OCI-LY3 (cell line): ENCODE data around the gene CHMP6.

Source experiments
- H2AFZ ChIP-seq: fragments of 200-600, 300-600 bp; shearing (Covaris generic); 2 replicates; pipeline ENCODE4 v1.6.0; 2014; ENCODE audit warnings: antibody characterized with exemption, low read depth, low read length
- H3K27ac ChIP-seq: fragments of 200-600, 300-600 bp; sonication (generic); 2 replicates; pipeline ENCODE4 v1.5.1; 2014; ENCODE audit warnings: mild to moderate bottlenecking, low read length, moderate library complexity, mixed read lengths
- H3K27me3 ChIP-seq: fragments of 200-600, 300-600 bp; sonication (generic); 2 replicates; pipeline ENCODE4 v1.6.1; 2014; ENCODE audit warnings: low read depth, low read length, mixed read lengths
- H3K36me3 ChIP-seq: fragments of 200-600, 300-600 bp; sonication (generic); replicated peaks from 2 replicates; pipeline ENCODE3; 2014; ENCODE audit warnings: low read depth, low read length, mixed read lengths
- H3K4me1 ChIP-seq: fragments of 300-600, 200-600 bp; sonication (generic); 2 replicates; pipeline ENCODE4 v1.6.1; 2014; ENCODE audit warnings: low read length, mixed read lengths
- H3K4me2 ChIP-seq: fragments of 200-600, 300-600 bp; sonication (generic); 2 replicates; pipeline ENCODE4 v1.6.1; 2014; ENCODE audit warnings: low read length, mixed read lengths
- H3K4me3 ChIP-seq: fragments of 300-600, 200-600 bp; sonication (generic); 2 replicates; pipeline ENCODE4 v1.5.1; 2014; ENCODE audit warnings: antibody characterized with exemption, mild to moderate bottlenecking, low read length, moderate library complexity
- H3K79me2 ChIP-seq: fragments of 300-600, 200-600 bp; shearing (Covaris generic); 2 replicates; pipeline ENCODE4 v1.6.1; 2014; ENCODE audit warnings: mild to moderate bottlenecking, low read length, mixed read lengths
- H3K9ac ChIP-seq: fragments of 300-600, 200-600 bp; shearing (Covaris generic); 2 replicates; pipeline ENCODE4 v1.6.0; 2014; ENCODE audit warnings: mild to moderate bottlenecking, low read length, moderate library complexity
- H3K9me3 ChIP-seq: fragments of 200-600, 300-600 bp; shearing (Covaris generic); 2 replicates; pipeline ENCODE4 v1.6.1; 2014; ENCODE audit warnings: low read length, mixed read lengths; ENCODE audit not compliant: insufficient read depth
- H4K20me1 ChIP-seq: fragments of 200-600, 300-600 bp; sonication (generic); 2 replicates; pipeline ENCODE4 v1.6.1; 2016; ENCODE audit warnings: low read length, mixed read lengths; ENCODE audit not compliant: insufficient read depth
- CTCF ChIP-seq: fragments of 200-600, 300-600 bp; sonication (generic); IDR thresholded peaks from 2 replicates; pipeline ENCODE4 v1.5.1; 2014; ENCODE audit warnings: antibody characterized with exemption, low read length, low read depth
- EZH2phosphoT487 ChIP-seq: fragments of 200-600 bp; shearing (Covaris generic); IDR thresholded peaks from 2 replicates; pipeline ENCODE4 v1.6.1; 2018; ENCODE audit warnings: antibody characterized with exemption, mixed run types, low read depth

Gene CHMP6

GRCh38 chr17:81039854-81040758 lies 48.5 kb downstream of the CHMP6 start:
- Histone ChIP-seq H2AFZ (no peak overlapping the region), H3K4me2 (no peak overlapping the region), H3K9me3 (no peaks in the 10 kb centered on the region), H3K27ac (no peak overlapping the region), H3K27me3 (no peaks in the 10 kb centered on the region), H4K20me1 (no peaks in the 10 kb centered on the region), H3K9ac (no peak overlapping the region), H3K36me3 (no peaks in the 10 kb centered on the region), H3K4me1 (no peaks in the 10 kb centered on the region), H3K79me2 (no peaks in the 10 kb centered on the region), H3K4me3 (no peak overlapping the region)
- TF ChIP-seq CTCF, result no peak
- TF ChIP-seq EZH2phosphoT487, result no peak

GRCh38 chr17:81040791-81041337 lies 49.2 kb downstream of the CHMP6 start:
- Histone ChIP-seq H3K27ac (no peak overlapping the region), H3K4me3 (no peak overlapping the region), H3K79me2 (no peaks in the 10 kb centered on the region), H3K4me1 (no peaks in the 10 kb centered on the region), H3K9ac (no peak overlapping the region), H3K4me2 (no peak overlapping the region), H3K9me3 (no peaks in the 10 kb centered on the region), H2AFZ (no peak overlapping the region; the same call in 1 of the 2 replicates), H3K36me3 (no peaks in the 10 kb centered on the region), H3K27me3 (no peaks in the 10 kb centered on the region), H4K20me1 (no peaks in the 10 kb centered on the region)
- TF ChIP-seq EZH2phosphoT487 (no peak), CTCF (peak; percentile 52)

- no peaks in the 10 kb centered on the region for H4K20me1 ChIP-seq
- H3K9ac ChIP-seq, result no peak overlapping the region
- no peaks in the 10 kb centered on the region for H3K79me2 ChIP-seq
- H3K27ac ChIP-seq, result no peak overlapping the region
- no peak for TF ChIP-seq EZH2phosphoT487
- TF ChIP-seq CTCF, result no peak
- H3K9me3 ChIP-seq, result no peaks in the 10 kb centered on the region
- H3K36me3 ChIP-seq, result no peaks in the 10 kb centered on the region
- no peaks in the 10 kb centered on the region for H3K4me1 ChIP-seq
- peaks cover 15% of the 10 kb centered on the region for H3K27me3 ChIP-seq
- H3K4me3 ChIP-seq, result no peak overlapping the region
- no peak overlapping the region for H2AFZ ChIP-seq
- no peak overlapping the region for H3K4me2 ChIP-seq
Observed at GRCh38 chr17:81042606-81043005, 51.0 kb downstream of the CHMP6 start.

GRCh38 chr17:81043319-81043724 lies 51.7 kb downstream of the CHMP6 start:
- Histone ChIP-seq H3K9me3 (no peaks in the 10 kb centered on the region), H2AFZ (no peak overlapping the region), H3K36me3 (no peaks in the 10 kb centered on the region), H3K4me1 (peaks cover under 1% of the 10 kb centered on the region), H3K27me3 (peaks cover 16% of the 10 kb centered on the region), H3K9ac (no peak overlapping the region), H3K79me2 (no peaks in the 10 kb centered on the region), H3K4me2 (no peak overlapping the region), H3K4me3 (no peak overlapping the region), H3K27ac (no peak overlapping the region), H4K20me1 (no peaks in the 10 kb centered on the region)
- TF ChIP-seq EZH2phosphoT487 (no peak), CTCF (no peak)
